HTERT RPE-1 (cell line): Measurements from ENCODE around the gene TDRD12.

Experiments used
- in situ Hi-C: fragments of 300-500 bp; cut with MboI; formaldehyde crosslinking; loops from 4 replicates; pipeline ENCODE4 v1.14.3; 2020; ENCODE audit warnings: low sequenced_read_pairs

TDRD12 gene

DNA sequence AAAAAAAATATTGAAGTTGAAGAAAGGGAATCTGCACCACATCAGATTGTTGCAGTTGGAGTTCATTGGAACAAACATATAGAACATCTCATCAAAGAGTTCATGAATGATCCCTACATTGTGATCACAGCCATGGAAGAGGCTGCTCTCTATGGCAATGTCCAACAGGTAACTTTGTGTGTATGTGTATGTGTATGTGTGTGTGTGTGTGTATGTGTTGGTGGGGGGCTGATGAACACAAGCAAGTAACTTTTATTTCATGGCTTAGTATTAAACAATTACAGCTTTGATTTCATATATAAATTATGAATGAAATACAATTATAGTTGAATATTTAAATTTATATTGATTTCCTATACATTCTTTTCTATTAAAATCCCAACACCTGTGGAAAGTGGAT, 80.6 kb downstream of the TDRD12 start:
- in situ Hi-C loops, result no loop called here

- in situ Hi-C loops, result no loop called here
Observed at GRCh38 chr19:32800754-32801153, 81.2 kb downstream of the TDRD12 start.

DNA sequence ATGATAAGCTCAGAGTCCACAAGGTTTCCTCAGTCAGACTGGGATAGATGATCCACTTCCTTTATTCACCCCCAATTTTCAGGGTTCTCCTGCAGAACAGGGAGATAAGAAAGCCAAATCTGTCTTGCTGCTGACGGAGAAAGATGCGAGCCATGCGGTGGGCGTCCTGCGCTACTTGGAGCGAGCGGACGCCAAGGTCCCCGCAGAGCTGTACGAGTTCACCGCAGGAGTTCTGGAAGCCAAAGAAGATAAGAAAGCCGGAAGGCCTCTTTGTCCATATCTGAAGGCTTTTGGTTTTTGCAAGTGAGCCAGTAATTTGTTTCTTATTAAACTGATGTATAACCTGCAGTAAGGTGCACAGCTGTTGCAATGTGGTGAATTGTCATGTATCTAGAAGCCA, 83.3 kb downstream of the TDRD12 start:
- in situ Hi-C loops, result no loop called here

DNA sequence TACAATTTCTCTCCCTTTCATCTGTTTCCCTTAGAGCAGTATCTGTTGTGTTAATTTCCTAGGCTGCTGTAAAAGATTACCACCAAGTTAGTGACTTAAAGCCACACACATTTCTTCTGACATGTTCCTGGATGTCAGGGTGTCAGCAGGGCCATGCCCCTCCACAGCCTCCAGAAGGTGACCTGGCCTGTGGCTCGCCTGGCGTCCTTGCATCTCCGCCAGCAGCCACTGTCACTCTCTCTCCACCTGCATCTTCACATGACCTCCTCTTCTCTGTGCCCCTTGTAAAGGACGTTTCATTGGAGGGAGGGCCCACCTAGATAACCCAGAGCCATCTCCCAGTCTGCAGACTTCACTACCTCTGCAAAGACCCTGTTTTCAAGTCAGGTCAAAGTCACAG, 88.7 kb downstream of the TDRD12 start:
- in situ Hi-C loops, result no loop called here

DNA sequence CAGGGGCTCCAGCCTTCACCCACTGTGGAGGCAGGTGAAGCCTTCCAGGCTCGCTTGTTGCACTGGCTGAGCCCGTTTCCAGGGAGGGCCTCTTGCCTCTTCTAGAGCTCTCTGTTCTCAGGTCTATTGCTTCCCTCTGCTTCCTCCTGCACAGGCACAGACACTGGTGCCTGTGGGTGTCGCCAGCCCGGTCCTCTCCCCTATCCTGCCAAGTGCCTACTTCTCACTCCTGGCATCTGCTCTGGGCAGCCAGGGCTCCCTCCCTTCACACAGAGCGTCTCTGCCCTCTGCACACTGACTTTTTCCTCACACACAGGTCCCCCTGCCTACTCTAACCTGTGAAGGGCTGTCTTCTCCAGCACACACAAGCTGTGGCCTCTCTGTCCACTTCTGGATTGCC, 89.7 kb downstream of the TDRD12 start:
- in situ Hi-C loops, result no loop called here

DNA sequence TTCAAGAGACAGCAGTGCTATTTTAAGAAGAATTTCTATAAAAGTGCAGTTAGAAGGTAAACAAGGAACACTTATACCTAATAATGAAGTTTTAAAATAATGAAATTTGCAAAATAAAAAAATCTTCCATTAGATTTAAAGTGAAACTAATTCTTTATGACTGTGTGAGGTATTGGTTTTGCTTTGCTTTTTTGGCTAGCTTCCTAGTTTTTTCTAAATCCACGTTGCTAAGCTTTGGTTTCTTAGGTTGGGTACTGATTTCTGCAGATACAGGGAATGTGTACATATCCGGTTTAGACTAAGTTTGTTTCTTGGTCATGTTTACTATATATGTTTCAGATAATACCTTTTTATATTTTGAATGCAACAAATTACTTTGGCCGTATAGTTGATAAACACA, 90.2 kb downstream of the TDRD12 start:
- in situ Hi-C loops, result no loop called here

DNA sequence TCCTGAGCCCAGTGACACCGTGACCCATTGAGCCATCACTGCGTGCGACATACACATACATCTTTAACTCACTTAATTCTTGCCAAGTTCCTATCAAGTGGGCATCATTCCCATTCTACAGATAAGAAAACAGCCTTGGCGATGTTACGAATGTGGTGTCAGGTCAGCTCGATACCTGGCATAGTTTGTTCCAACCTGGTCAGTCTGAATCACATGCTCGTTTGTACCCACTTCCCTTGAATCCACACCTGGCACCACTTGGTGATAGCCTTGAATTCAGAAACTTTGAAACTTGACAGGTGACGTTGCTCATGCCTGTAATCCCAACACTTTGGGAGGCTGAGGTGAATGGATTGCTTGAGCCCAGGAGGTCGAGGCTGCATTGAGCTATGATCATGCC, 90.9 kb downstream of the TDRD12 start:
- in situ Hi-C loops, result no loop called here

- in situ Hi-C loops, result no loop called here
Observed at GRCh38 chr19:32811151-32811550, 91.6 kb downstream of the TDRD12 start.

DNA sequence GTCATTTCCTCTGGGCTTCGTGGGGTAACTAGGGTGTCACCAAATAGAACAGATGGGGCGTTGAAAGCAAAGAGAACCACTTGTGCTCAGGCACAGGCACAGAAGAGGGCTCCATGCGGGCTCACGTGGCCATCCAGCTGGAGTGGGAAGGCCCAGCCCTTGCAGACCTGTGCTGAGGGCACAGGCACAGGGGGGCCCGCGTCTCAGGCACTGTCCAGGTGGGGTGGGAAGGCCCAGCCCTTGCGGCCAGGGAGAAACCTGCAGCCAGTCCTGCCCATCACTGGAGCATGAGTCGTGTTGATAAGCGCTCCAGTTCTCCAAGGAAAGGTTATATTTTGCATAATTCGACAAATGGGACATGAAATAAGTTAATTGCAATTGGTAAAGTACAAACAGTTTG, 92.5 kb downstream of the TDRD12 start:
- in situ Hi-C loops, result no loop called here

DNA sequence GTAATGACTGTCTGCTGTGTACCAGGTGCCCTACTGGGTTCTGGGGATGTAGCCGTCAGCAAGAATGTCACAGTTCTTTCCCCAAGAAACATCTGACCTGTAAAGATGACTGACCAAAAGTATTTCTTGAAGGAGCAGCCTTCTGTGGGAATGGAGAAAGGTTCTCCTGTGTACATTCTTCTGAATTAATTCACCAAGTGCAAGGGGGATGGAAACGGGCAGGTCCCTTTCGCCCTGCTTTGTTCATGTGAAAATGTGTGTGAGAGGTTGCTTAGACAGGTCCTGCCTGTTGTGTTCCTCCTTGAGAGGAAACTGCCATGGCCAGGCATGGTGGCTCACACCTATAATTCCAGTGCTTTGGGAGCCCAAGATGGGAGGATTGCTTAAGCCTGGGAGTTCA, 93.0 kb downstream of the TDRD12 start:
- in situ Hi-C loops, result no loop called here

GRCh38 chr19:32813862-32814425, 94.4 kb downstream of the TDRD12 start:
- in situ Hi-C loops, result no loop called here

- in situ Hi-C loops, result no loop called here
Observed at GRCh38 chr19:32814624-32815023, 95.1 kb downstream of the TDRD12 start.

DNA sequence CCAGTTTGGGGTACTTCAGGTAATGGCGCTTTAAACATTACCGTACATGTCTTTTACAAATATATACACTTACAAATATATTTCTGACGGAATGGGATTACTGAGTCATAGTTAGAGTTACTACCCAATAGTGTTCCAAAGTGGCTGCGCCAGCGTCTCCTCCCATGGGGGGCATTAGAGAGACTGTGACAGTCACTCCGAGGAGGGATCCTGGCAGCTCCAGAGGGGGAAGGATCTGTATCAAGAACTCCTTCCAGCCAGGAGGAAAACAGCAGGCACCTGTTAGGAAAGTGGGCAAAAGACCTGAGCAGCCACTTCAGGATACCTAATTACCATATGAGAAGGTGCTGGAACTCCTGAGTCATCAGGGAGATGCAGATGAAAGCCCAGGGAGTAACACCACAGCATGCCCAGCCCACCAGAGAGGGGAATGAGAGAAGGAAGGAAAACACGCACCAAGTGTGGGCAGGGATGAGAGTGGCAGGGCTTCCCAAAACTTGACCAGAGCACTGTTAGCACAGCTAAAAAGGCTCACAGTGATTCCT, 97.1 kb downstream of the TDRD12 start:
- in situ Hi-C loops, result no loop called here

GRCh38 chr19:32817569-32818476, 98.3 kb downstream of the TDRD12 start:
- in situ Hi-C loops, result no loop called here

DNA sequence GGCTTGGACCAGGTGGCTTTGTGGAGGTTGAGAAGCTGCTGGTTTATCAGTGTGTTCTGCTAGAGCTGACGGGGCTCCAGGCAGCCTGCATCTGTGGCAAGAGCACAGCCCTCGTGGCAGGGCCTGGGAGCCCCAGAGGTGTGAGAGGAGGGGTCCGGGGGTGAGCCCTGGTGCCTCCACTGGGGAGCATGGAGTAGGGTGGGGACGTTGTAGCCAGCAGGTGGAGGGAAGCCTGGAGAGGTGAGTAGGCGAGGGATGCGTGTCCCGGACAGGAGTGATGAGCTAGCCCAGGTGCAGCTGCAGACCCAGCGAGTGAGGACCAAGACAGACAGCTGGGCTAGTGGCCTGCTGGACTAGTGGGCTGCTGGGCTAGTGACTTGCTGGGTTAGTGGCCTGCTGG, 99.0 kb downstream of the TDRD12 start:
- in situ Hi-C loops, result no loop called here

DNA sequence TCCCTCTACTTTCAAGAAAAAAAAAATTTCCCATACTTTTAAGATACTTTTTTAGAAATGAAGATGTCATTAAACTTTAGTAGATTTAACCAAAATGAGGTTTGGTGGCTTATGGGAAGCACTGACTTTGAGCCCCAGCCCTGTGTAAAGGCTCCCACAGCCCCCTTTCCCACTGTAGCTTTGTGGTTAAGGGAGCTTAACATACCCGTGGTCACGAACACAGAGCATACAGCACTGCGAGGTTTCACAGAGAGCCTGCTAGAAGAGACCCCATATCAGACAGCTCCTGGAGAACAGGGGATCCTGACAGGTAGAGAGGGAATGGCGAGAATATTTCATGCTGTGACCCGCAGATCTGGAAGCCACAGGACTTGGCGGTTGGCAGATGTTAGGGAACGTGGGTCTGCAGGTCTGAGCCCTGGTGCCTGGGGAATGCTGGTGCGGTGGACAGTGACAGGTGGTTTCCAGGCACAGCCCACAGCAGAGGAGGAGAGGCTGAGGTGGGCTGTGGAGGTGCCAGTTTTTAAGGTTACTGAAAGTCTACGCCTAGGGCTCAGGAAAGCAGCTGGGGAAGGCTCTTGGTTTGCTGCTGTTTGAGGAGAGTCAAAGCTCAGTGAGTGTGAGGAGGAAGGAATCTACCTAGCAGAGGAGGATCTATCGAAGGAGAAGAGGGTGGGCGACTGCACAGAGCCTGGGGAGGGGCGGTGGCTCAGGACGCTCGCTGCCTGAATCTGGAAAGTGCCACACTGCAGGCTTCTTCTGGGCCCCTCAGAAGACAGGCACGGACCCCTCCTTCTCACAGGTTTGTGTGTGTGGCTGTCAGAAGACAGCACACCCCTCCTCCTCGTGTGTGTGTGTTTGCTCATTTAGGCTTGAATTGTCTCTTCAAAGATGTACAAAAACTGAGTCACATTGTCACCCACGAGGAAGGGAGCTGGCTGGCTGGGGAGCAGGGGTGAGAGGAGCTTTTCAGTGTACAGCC, 100.1 kb downstream of the TDRD12 start:
- in situ Hi-C loops, result no loop called here

DNA sequence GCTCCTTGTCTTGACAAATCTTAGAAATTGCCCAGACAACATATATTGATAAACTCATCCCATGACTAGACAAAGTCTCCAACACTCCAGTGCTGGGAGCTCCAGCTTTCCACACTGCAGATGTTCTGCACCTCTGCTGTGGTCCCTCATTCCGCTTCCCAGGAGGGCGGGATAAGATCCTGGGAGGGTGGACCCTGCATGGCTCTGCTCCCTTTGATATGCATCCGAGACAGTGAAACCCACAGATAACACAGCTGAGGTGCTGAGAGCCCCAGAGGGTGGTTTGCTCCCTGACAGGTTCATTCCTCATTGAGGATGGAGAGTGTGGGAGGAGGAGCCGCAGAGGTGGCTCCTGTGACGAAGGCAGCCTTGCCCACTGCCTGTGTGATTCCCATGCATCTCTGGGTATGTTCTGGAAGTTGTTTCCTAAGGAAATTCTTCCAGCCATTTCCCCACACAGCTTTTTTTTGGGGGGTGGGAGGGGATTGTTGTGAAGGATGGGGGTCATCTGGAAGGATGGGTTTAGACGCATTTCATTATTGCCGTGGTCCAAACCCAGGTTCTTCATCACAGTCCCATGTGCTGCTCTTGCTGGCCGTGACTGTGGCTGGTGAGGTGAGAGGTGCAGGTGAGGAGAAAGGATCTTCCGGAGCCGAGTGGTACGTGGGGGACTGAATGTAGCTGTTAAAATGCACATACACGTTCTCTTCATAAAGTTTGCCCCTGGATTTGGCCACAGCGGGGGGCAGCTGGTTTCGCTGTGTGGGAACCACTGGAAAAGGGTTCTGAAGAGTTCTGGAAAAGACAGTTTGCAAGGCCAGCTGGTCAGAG, 103.6 kb downstream of the TDRD12 start:
- in situ Hi-C loops, result no loop called here

DNA sequence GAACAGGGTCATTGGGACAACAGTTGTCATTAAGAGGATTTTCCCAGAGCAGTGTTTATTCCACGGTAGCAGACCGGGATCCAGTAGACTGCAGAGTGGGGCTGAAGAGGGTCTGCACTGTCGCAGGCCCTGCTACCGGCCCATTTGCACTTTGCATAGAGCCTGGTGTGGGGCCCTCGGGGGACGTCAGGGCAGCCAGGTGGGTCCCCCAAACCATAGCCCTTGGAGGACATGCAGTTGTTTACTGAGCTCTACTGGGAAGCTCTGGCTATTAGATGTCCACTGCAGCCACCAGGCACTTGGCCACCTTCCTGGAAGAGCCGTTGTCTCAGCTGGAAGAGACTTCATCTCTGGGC, 104.2 kb downstream of the TDRD12 start:
- in situ Hi-C loops, result no loop called here

DNA sequence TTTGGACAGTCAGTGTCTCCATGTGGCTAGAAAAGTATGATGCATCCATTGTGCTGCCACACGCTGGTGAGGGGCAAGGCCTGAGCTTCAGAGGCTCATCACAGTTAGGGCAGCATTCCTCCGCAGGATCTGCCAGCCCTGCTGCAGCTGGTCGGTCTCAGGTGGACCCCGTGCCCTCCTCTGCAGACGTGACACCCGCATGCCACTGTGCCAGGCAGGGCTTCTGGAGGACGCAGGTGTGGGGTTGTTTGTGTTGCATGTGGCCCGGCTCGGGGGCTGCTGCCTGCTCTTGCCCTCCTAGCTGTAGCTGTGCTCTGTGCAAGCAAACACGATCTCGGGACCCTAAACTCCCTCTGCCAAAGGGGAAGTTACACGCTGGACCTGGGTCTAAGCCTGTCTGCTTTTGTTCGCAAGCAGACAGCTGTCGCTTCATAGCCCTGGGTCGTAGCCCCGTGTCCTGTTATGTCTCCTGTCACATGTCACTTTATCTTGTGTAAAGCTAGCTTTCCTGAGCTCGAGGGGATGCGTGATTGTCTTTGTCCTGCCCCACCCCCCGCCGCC, 104.7 kb downstream of the TDRD12 start:
- in situ Hi-C loops, result no loop called here
